GDM1 (cell line): ENCODE results near the gene ZNF200.
"Not testable (repeated sequence)": the region's sequence is repeated elsewhere in the genome, so short reads cannot be mapped to it uniquely, and the experiment has no call there.

Experiments
- DNase-seq: peaks from one replicate; lab custom pipeline; 2025; lab: John Stamatoyannopoulos, UW

ZNF200 gene, protein sequence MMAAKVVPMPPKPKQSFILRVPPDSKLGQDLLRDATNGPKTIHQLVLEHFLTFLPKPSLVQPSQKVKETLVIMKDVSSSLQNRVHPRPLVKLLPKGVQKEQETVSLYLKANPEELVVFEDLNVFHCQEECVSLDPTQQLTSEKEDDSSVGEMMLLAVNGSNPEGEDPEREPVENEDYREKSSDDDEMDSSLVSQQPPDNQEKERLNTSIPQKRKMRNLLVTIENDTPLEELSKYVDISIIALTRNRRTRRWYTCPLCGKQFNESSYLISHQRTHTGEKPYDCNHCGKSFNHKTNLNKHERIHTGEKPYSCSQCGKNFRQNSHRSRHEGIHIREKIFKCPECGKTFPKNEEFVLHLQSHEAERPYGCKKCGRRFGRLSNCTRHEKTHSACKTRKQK

DNA sequence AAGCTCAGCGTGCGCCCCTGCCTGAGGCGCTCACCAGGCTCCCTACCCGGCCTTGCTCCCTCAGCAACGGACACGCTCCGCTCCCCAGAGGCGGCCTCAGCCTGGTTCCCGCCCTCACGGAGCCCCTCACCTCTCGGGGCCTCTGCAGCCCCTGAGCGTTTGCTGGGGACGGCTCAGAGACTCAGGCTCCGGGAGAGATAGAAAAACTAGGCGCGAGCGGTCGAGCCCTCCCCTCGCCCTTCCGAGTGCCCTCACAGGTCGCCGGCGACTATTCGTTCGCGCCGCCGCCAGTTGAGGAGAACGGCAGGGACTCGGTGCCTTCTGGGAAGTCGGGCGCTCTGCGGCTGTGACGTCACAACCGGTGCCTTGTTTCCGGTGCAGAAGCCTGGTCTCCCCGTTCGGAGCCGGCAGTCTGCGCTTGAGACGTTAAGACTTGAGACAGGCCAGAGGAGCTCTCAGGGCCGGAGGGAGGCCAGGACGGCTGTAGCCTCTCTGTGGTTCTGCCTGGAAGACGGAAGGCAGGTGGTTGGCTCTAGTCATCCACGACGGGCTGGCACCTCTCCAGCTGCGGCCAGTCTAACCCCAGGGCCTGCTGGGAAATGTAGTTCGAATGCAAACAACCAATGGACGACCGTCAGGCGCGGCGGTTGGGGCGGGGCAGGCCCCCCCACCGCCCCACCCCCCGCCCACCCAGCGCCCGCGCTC, at the start of gene ZNF200:
Gene ZNF200 (minus strand): TSS at position 302 of the 705 bp plus-strand sequence. CDS start 1,403 bp downstream, outside the sequence.
- peak; percentile 93 for DNase-seq

- DNase-seq = no peak
Measured at GRCh38 chr16:3283543-3284447, 48.8 kb upstream of the ZNF200 start.

DNA sequence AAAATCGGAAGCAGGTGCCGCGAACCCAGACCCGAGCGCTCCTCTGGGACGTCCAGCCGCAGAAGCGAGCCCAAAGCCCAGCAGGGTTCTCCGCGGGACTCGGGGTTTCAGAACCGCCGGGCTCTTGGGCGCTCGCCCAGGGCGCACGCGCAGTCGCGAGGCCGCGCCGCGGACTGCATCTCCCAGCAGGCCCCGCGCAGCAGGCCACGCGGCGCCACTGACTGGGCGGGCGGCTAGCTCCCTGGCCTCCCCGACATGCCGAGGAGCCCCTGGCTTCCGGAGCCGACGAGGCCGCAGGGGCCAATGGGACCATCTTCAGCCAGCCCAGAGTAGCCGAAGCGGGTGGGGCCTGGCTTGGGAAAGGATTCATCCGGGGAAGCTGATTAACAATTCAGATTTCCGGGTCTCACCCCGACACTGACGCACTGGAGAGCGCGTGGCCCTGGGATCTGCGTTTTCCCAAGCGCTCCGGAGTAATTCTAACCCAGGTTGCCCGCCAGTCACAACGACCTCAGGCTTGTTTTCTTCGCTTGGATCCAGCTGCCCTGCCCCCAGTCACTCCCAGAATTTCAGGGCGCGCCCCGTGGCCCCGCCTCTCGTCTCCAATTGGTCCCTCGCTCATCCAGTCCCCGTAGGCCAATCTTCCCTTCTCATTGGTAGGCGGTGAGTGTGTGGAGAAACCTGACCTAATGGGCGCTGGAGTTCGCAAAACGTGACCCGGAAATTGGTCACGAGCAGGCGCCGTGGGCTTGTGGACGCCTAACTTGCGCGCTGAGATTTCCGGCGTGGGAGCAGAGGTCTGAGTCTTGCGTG, 48.0 kb upstream of the ZNF200 start, which contains the start of gene ZNF263:
Gene ZNF263 (plus strand): TSS at position 762 of the 813 bp plus-strand sequence. CDS start 328 bp downstream, outside the sequence.
- DNase-seq = peak; percentile 96

- peak; percentile 68 for DNase-seq
Measured at GRCh38 chr16:3282103-3282729, 47.3 kb upstream of the ZNF200 start.

- no peak for DNase-seq
Measured at GRCh38 chr16:3281222-3281820, 46.4 kb upstream of the ZNF200 start.

- DNase-seq = no peak
Measured at GRCh38 chr16:3276679-3277078, 41.7 kb upstream of the ZNF200 start.

GRCh38 chr16:3274947-3275346, 40.0 kb upstream of the ZNF200 start:
- DNase-seq = no peak

DNA sequence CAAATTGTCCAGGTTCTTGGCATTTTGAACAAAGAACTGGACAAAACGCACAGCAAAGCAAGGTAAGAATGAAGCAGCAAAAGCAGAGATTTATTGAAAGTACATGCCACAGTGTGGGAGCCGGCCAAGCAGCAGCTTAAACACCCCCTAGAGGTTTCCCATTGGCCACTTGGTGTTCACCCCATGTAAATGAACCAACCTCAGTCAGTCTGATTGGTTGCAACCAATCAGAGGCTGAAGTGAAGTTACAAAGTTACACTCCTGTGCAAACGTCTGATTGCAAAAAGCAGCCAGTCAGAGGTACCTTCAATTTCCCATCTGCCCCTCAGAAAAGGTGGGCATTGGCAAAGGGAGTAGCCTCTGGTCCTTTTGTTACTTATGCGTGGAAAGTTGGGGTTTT, 39.5 kb upstream of the ZNF200 start:
- no peak for DNase-seq

DNA sequence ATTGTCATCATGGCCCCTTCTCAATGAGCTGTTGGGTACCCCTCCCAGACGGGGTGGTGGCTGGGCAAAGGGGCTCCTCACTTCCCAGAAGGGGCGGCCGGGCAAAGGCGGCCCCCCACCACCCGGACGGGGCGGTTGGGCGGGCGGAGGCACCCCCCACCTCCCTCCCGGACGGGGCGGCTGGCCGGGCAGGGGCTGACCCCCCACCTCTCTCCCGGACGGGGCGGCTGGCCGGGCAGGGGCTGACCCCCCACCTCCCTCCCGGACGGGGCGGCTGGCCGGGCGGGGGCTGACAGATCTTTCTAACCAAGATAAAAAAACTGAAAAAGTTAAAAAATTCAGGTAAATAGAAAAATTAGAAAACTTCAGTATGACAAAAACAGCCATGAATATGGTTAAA, 36.3 kb upstream of the ZNF200 start:
- not testable (repeated sequence) for DNase-seq

- DNase-seq = not testable (repeated sequence)
Measured at GRCh38 chr16:3270718-3271117, 35.8 kb upstream of the ZNF200 start.

GRCh38 chr16:3268294-3268693, 33.3 kb upstream of the ZNF200 start:
- no peak for DNase-seq

DNA sequence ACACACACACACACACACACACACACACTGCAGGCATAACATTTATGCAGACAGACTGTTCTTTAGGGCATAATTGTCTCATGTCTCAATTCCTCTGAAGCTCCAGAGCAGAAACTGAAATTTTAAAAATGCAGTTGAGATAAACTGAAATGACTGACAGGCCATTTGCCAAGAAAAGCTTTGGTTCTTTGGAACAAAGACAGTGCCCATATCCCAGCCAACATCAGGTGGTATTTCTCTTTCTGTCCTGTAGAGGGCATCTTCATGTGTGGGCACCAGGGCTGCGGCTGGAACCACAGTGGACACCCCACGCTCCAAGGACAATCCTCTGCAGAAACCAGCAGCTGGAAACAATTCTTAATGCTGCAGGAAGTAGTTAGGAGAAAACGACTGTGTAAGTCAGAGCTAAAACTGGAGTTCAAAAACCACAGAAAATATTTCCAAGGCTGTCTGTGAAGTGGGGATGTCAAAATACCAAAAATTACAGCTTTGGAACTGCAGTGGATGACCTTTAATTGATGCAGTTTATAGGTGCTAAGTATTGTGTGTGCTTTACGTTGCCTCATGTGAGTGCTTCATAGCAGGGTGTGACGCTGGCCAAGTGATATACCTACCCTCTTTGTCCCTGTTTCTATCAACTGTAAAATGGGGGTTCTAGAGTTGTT, 32.0 kb upstream of the ZNF200 start:
- DNase-seq = no peak

- peak; percentile 98 for DNase-seq
Measured at GRCh38 chr16:3264137-3265036, 29.4 kb upstream of the ZNF200 start.

- DNase-seq = no peak
Measured at GRCh38 chr16:3262517-3262916, 27.6 kb upstream of the ZNF200 start.

DNA sequence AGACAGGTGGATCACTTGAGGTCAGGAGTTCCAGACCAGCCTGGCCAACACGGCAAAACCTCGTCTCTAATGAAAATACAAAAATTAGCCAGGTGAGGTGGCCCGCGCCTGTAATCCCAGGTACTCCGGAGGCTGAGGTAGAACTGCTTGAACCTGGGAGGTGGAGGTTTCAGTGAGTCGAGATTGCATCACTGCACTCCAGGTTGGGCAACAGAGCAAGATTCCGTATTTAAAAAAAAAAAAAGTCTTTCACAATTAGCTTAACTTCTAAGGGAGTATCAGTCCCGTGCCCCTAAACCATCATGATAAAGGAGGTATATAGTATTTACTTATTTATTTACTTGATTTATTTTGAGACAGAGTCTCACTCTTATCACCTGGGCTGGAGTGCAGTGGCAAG, 24.9 kb upstream of the ZNF200 start:
- DNase-seq = no peak

DNA sequence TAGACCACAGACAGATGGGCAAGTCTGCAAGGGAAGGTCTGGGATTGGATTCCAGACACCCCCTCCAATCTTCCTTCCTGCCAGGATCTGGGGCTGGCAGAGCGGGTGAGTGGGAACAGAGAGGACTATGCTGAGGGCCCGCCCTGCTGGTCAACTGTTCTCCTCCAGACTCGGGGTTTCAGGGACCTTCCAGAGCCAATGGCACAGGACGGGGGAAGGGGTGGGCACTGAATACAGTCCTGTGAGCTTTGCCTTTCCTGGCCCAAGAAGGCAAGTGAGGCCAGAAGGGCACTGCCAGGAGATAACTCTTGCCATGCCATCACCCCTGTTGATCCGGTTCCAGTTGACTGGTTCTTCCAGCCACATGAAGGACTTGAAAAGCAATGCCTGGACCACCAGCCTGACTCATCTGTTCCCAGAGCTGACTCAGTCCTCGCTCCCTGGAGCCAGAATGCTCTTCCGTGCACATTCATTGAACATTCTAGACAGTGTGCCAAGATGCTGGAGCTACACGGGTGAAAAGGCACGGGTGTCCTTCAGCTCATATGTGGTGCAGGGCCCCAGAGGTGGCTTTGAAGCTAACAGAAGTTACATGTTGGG, 22.0 kb upstream of the ZNF200 start:
- no peak for DNase-seq

- DNase-seq = no peak
Measured at GRCh38 chr16:3256146-3256865, 21.3 kb upstream of the ZNF200 start, which contains the start of gene MEFV. TSS of gene MEFV (minus strand) at chr16:3256633. CDS start at chr16:3256587, 46 bp downstream.

DNA sequence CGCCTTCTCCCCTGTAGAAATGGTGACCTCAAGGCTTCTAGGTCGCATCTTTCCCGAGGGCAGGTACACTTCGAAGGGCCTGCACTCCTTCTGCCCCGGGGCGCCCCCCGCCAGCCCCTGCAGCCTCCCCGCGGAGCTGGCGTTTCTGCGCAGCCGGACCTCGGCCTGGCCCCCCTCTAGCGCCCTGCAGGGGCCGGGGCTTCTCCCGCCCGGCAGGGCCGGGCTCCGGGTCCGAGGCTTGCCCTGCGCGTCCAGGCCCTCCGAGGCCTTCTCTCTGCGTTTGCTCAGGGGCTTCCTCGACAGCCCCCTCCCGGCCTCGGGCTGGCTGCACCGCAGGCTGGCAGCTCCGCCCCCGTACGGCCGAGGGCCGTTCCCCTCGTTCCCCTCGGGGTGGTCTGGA, 19.4 kb upstream of the ZNF200 start:
- DNase-seq = no peak
